OCI-LY7 (cell line): ENCODE measurements around the gene GPC1.

Experiments
- EZH2phosphoT487 ChIP-seq: fragments of 200-600 bp; sonication (generic); IDR thresholded peaks from 2 replicates; pipeline ENCODE4 v1.6.1; 2018; ENCODE audit warnings: low read depth, borderline replicate concordance, mild to moderate bottlenecking, mixed run types, antibody characterized with exemption, low read length, moderate library complexity, mixed read lengths
- TF ChIP-seq, protein P1 (sequence below): fragments of 200-600 bp; sonication (generic); conservative IDR thresholded peaks from 2 replicates; pipeline ENCODE4 v1.5.1; 2014; ENCODE audit warnings: mild to moderate bottlenecking, antibody characterized with exemption, low read length, moderate library complexity, mixed read lengths

DNA sequence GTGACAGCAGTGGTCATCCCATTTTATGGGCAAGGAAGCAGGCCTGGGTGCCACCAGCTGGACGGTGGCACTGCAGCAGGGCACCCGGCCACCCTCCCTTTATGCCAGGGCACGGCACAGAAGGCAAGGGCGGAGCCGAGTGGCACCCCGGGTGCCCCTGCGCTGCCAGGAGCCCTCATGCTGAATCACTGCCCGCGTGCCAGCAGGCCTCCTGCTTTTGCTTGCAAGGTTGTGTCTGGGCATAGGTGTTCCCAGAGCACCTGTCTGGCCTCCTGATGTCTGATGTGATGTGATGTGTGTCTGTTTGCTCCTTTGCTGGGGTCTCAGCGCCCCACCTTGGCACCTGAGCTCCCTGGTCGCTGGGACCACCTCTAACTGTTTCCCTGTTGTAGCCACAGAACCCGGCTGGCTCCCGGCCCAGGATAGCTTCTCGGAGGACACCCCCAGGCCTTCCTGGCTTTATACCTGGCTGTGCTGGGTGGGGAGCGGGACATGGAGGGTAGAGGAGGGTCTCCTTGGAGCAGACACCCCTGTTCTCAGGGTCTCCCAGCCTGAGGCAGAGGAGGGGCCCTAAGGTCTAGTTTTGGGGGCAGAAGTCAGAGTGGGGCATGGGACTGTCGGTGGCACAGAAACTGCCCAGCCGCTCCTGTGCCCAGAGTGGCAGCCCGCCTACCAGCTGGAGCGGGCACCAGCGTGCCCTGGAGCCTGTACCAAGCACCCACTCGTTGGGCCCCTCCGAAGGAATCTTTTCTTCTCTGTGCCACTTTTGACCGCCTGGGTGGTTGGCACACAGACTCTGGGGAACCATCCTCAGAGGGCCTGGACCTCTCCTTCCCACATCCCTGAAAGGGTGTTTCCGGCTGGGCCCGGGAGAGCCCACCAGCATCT, 3.6 kb downstream of the GPC1 start:
- TF ChIP-seq, protein P1, sequence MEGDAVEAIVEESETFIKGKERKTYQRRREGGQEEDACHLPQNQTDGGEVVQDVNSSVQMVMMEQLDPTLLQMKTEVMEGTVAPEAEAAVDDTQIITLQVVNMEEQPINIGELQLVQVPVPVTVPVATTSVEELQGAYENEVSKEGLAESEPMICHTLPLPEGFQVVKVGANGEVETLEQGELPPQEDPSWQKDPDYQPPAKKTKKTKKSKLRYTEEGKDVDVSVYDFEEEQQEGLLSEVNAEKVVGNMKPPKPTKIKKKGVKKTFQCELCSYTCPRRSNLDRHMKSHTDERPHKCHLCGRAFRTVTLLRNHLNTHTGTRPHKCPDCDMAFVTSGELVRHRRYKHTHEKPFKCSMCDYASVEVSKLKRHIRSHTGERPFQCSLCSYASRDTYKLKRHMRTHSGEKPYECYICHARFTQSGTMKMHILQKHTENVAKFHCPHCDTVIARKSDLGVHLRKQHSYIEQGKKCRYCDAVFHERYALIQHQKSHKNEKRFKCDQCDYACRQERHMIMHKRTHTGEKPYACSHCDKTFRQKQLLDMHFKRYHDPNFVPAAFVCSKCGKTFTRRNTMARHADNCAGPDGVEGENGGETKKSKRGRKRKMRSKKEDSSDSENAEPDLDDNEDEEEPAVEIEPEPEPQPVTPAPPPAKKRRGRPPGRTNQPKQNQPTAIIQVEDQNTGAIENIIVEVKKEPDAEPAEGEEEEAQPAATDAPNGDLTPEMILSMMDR, result no peak
- no peak for TF ChIP-seq EZH2phosphoT487
